GM19240 (cell line): ENCODE measurements around the gene LRCOL1.

ENCODE experiments used
- DNase-seq: peaks from one replicate; pipeline ENCODE4 v3.0.0; 2011; ENCODE audit warnings: low spot score; ENCODE audit not compliant: insufficient read length

LRCOL1 gene

DNA sequence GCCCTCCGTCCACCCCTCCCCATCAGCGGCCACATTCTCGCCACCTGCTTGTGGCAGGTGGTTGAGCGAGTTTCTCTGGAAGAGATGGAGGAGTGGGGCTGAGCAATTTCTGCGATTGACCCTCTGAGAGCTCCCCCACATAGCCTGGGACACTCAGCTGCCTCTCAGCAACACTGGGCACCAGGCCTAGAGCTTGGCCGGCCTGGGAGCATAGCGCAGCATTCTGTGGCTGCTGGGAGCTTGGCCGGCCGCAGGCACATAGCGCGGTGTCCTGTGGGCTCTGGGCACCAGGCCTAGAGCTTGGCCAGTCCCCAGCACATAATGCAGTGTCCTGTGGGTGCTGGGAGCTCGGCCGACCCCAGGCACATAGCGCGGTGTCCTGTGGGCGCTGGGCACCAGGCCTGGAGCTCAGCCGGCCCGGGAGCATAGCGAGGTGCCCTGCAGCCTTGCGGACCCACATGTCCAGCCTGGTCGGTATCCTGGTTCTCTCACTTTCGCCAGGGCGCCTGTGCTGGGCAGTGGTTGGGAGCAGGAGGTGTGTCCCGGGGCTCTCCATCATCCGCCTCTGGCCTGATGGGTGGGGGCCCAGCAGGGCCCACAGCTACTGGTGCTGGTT is 43.8 kb downstream of the LRCOL1 start:
- no peak for DNase-seq

- DNase-seq: no peak
Observed at GRCh38 chr12:132565365-132565764, 45.0 kb downstream of the LRCOL1 start.

DNA sequence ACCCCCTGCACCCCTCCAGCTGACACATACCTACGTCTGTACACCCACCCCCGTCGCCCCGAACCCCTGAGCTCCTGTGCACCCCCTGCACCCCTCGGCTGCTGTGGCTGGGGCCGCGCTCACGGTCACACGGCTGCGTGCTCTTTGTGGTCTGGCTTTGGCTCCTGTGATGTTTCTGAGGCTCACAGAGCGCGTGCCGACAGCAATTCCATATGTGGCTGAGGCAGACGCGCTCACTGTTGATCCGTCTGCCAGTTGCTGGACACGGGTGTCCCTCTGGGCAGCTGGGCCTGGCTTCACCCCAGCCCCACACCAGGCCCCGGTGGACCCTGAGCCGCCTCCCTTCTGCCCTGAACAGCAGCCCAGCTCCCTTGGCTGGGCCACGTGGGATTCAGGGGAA is 46.5 kb downstream of the LRCOL1 start:
- no peak for DNase-seq

DNA sequence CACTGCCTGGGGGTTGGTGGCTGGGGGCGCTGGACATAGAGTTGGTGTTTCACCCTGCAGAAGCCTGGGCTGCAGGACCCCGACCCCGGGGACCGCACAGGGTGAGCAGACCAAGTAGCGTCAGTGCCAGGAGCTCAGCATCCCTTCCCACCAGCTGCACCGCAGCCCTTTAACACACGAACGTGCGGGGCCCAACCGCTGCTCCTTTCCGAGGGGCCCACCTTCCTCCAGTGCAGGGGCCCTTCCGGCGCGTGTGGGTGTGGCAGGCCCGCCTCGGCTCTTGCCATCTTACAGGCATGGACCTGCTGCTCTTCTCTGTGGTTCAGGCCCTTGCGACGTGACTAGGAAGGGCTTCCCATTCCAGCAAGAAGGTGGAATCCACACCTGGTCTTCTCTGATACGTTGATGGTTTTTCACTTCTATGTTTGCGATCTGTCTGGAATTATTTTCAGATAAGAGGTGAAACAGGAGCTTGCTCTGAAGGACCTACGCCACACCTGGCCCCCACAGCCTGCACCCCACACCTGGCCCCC is 47.8 kb downstream of the LRCOL1 start:
- DNase-seq: no peak

DNA sequence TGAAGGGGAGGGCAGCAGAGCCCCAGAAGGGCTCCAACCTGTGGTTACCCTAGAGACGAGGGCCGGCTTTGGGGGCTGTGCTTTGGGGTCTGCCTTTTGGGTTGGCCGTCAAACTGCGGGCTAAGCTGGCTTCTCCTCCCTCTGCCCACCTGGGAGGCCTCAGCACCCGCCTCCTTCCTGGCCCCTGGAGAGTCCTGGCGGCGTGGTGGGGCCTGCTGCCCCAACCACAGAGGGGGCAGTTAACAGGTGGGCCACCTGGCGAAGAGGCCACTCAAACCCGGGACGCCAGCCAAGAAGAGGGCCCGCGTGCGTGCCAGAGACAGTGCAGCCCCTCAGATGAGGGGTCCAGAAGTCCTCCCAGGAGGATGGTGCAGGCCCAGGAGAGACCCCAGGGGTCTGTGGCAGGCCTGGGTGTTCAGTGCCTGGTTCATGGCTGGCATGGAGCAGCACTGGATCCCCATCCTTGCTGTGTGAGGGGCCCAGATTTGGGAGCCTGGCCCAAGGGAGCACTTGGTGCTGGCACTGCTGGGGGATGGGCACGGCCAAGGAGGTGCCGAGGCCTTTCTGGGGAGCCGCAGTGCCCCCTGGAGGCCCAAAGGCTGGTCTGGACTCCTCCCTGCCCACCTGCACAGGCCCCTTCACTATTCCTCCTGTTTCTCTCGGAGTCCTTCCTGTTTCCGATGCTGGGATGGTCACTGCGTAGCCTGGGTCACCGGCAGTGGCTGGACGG is 48.8 kb downstream of the LRCOL1 start:
- peak; percentile 67 for DNase-seq

DNA sequence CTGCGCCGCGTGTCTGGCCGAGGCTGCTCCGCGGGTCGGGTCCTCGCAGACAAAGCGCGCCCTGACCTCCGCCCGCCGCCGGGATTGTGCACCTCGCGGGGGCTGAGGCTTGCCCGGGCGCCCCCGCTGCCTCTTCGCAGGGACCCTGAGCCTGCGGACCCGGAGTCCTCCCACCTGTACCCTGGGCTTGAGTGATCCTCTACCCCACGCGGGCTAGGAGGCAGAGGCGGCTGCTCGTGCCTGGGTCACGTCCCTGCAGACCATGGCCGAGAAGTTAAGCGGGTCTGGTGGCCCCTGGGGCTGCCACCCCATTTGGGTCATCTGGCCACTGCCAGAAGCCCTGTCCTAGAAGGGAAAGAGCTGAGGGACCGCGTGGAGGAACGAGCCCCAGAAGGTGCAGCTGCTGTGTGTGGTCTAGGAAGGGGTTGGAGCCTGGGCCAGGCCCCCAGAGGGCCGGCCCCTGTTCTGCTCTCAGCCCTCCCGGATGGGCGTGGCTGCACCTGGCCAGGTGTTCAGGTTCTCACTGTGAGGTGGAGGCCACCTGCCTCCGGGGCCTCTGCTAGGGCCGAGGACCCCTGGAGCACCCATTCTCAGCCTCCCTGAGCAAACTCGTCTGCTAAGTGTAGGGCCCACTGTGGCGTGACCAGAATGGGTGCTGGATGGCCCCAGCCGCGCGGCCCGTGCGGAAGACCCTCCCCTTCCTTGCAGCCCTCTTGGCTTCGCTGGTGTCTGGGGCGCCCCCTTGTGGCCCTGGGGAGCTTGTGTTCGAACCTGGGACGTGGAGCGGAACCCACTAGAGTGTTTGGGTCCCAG is 49.6 kb downstream of the LRCOL1 start:
- DNase-seq: peak; percentile 95

- no peak for DNase-seq
Observed at GRCh38 chr12:132560364-132560613, 50.1 kb downstream of the LRCOL1 start.

- peak; percentile 67 for DNase-seq
Observed at GRCh38 chr12:132559652-132560363, 50.6 kb downstream of the LRCOL1 start.

GRCh38 chr12:132558861-132559623 is 51.3 kb downstream of the LRCOL1 start:
- DNase-seq: no peak

- DNase-seq: no peak
Observed at GRCh38 chr12:132558042-132558856, 52.1 kb downstream of the LRCOL1 start.

GRCh38 chr12:132557291-132558015 is 52.9 kb downstream of the LRCOL1 start:
- no peak for DNase-seq

DNA sequence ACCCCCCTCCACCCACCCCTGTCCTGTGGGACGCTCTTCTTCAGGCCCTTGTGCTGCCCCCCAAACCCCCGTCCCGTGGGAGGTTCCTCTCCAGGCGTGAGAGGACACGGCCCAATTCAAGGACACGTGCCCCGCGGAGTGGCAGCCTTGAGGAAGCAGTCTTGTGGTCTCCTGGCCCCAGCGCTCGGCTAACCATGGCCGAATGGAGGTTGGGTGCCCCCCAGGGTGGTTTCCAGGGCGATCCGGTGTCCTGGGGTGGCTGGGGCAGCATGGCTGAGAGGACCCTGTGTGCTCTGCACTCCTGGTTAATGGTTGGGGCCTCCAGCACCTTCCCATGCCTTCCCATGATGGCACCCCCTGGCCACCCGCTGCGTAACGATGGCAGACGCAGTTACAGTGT is 53.6 kb downstream of the LRCOL1 start:
- no peak for DNase-seq

DNA sequence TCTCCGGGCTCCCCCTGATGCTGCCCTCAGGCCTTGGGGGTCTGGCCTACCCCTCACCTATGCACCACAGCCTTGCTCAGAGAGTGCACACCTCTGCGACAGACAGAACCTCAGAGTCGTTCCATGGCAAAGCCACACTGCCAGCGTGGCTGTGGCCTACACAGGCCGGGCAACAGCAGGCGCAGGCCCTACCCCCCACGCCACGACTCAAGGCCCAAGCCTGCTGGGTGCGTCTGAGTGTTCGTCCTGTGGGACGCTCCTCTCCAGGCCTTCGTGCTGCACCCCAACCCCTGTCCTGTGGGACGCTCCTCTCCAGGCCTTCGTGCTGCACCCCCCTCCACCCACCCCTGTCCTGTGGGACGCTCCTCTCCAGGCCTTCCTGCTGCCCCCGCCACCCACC is 54.2 kb downstream of the LRCOL1 start:
- DNase-seq: no peak

GRCh38 chr12:132555686-132556085 is 54.7 kb downstream of the LRCOL1 start:
- no peak for DNase-seq

DNA sequence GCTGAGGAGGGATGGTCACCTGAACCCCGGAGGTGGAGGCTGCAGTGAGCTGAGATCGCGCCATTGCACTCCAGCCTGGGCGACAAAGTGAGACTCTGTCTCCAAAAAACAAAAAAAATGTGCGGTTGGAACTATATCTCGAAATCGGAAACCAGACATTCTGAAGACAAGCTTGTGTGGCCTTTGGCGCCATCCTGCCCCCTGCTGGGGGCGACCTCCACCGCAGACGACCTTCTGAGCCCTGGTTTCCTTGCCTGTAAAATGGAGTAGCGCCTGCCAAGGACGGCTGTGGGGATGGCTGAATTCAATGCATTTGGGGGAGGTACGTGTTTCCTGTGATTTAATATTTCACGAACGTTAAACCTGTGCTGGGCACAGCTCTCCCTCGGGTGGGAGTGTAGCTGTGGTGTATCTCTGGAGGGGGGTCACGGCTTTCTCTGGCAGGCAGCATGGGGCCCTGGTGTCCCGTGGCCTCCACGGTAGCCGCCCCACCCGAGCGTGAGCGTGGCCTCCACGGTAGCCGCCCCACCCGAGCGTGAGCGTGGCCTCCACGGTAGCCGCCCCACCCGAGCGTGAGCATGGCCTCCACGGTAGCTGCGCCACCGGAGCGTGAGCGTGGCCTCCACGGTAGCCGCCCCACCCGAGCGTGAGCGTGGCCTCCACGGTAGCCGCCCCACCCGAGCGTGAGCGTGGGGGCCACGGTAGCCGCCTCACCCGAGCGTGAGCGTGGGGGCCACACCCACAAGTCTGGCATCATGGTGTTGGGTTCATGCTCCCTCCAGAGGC is 55.3 kb downstream of the LRCOL1 start:
- no peak for DNase-seq
